Trophoblast cell (in vitro differentiated cells and primary cell): Measurements from ENCODE around the gene BCL6B.
"Not testable (repeated sequence)": the region's sequence is repeated elsewhere in the genome, so short reads cannot be mapped to it uniquely, and the experiment has no call there.

ENCODE experiments used
- DNase-seq, 2 donors: peaks; one replicate each; pipeline ENCODE4 v3.0.0-alpha.2; 2016
- H2AFZ ChIP-seq: 2 replicates; pipeline ENCODE4 v1.6.1; 2013; ENCODE audit warnings: low read length, moderate library complexity, mild to moderate bottlenecking; ENCODE audit not compliant: insufficient read depth, poor library complexity
- H2AK5ac ChIP-seq: 2 replicates; pipeline ENCODE4 v1.6.1; 2013; ENCODE audit warnings: mild to moderate bottlenecking, low read length
- H2BK120ac ChIP-seq: 2 replicates; pipeline ENCODE4 v1.6.1; 2013; ENCODE audit warnings: low read length, mild to moderate bottlenecking, moderate library complexity; ENCODE audit not compliant: insufficient read depth, poor library complexity
- H2BK12ac ChIP-seq: 2 replicates; pipeline ENCODE4 v1.6.1; 2013; ENCODE audit warnings: mild to moderate bottlenecking, low read length, moderate library complexity
- H2BK5ac ChIP-seq: 2 replicates; pipeline ENCODE4 v1.6.1; 2013; ENCODE audit warnings: low read length, low read depth, moderate library complexity, mild to moderate bottlenecking; ENCODE audit not compliant: poor library complexity
- H3K14ac ChIP-seq: 2 replicates; pipeline ENCODE4 v1.6.1; 2013; ENCODE audit warnings: mild to moderate bottlenecking, low read length
- H3K18ac ChIP-seq: 2 replicates; pipeline ENCODE4 v1.6.1; 2013; ENCODE audit warnings: mild to moderate bottlenecking, low read length
- H3K23ac ChIP-seq: 2 replicates; pipeline ENCODE4 v1.6.1; 2013; ENCODE audit warnings: low read length
- H3K27ac ChIP-seq: 2 replicates; pipeline ENCODE4 v1.5.1; 2013; ENCODE audit warnings: low read depth, mild to moderate bottlenecking, inconsistent platforms, low read length, moderate library complexity
- H3K27me3 ChIP-seq: 2 replicates; pipeline ENCODE4 v1.6.1; 2013; ENCODE audit warnings: inconsistent platforms, mild to moderate bottlenecking, low read length, moderate library complexity; ENCODE audit not compliant: insufficient read depth
- H3K36me3 ChIP-seq, 2 experiments: 1 replicate in 1 of 2; 2 replicates in 1 of 2; pipeline ENCODE4 v1.6.1; 2013; ENCODE audit warnings: low read length in 2 of 2, mild to moderate bottlenecking in 2 of 2, moderate library complexity in 1 of 2; ENCODE audit not compliant: insufficient read depth in 2 of 2, control insufficient read depth in 1 of 2
- H3K4ac ChIP-seq: 2 replicates; pipeline ENCODE4 v1.6.1; 2013; ENCODE audit warnings: low read depth, mild to moderate bottlenecking, low read length, moderate library complexity
- H3K4me1 ChIP-seq, 2 experiments: 1 replicate in 1 of 2; 2 replicates in 1 of 2; pipeline ENCODE4 v1.6.1; 2013; ENCODE audit warnings: low read length in 2 of 2, mild to moderate bottlenecking in 2 of 2, moderate library complexity in 1 of 2; ENCODE audit not compliant: insufficient read depth in 2 of 2, control insufficient read depth in 1 of 2
- H3K4me2 ChIP-seq: 2 replicates; pipeline ENCODE4 v1.6.1; 2013; ENCODE audit warnings: inconsistent platforms, mild to moderate bottlenecking, low read length, moderate library complexity
- H3K4me3 ChIP-seq: 2 replicates; pipeline ENCODE4 v1.5.1; 2013; ENCODE audit warnings: mild to moderate bottlenecking, low read depth, low read length, inconsistent platforms
- H3K79me1 ChIP-seq: one replicate; pipeline ENCODE4 v1.6.1; 2013; ENCODE audit warnings: low read length
- H3K79me2 ChIP-seq: 2 replicates; pipeline ENCODE4 v1.6.1; 2013; ENCODE audit warnings: low read length, mild to moderate bottlenecking; ENCODE audit not compliant: control insufficient read depth, insufficient read depth, poor library complexity
- H3K9ac ChIP-seq: 2 replicates; pipeline ENCODE4 v1.6.1; 2013; ENCODE audit warnings: mild to moderate bottlenecking, low read length
- H3K9me3 ChIP-seq: 2 replicates; pipeline ENCODE4 v1.6.1; 2013; ENCODE audit warnings: low read depth, mild to moderate bottlenecking, control low read depth, inconsistent platforms, low read length; ENCODE audit not compliant: insufficient read depth
- H4K12ac ChIP-seq: 2 replicates; pipeline ENCODE4 v1.6.1; 2013; ENCODE audit warnings: low read depth, mild to moderate bottlenecking, low read length, moderate library complexity
- H4K8ac ChIP-seq: 2 replicates; pipeline ENCODE4 v1.6.1; 2013; ENCODE audit warnings: low read depth, mild to moderate bottlenecking, low read length, moderate library complexity
- H4K91ac ChIP-seq: one replicate; pipeline ENCODE4 v1.6.1; 2013; ENCODE audit warnings: low read depth, mild to moderate bottlenecking, low read length, moderate library complexity
- WGBS: extraction: QIAGEN DNeasy Blood & Tissue Kit; methylation state at CpG from one replicate; pipeline ENCODE4 v1.1.7; 2013; ENCODE audit warnings: missing lambda C conversion rate; ENCODE audit not compliant: insufficient read length, insufficient coverage; ENCODE audit errors: extremely low coverage; 5-methylcytosine and 5-hydroxymethylcytosine counted together

Gene BCL6B

GRCh38 chr17:7050583-7050982 lies 27.7 kb downstream of the BCL6B start:
- not testable (repeated sequence) for H3K4me1 ChIP-seq, H3K9ac ChIP-seq, H3K79me2 ChIP-seq, H2BK120ac ChIP-seq, H3K14ac ChIP-seq, H4K12ac ChIP-seq, H4K91ac ChIP-seq, DNase-seq, H2AFZ ChIP-seq, H3K79me1 ChIP-seq, H3K27ac ChIP-seq, H3K27me3 ChIP-seq, H3K18ac ChIP-seq, H3K4ac ChIP-seq, H3K9me3 ChIP-seq, H3K4me2 ChIP-seq, H4K8ac ChIP-seq, H3K36me3 ChIP-seq, H2BK5ac ChIP-seq, H3K23ac ChIP-seq, H2BK12ac ChIP-seq, H2AK5ac ChIP-seq, H3K4me3 ChIP-seq
- no CpG with 5 or more reads among the region's 9 CpGs for WGBS

DNA sequence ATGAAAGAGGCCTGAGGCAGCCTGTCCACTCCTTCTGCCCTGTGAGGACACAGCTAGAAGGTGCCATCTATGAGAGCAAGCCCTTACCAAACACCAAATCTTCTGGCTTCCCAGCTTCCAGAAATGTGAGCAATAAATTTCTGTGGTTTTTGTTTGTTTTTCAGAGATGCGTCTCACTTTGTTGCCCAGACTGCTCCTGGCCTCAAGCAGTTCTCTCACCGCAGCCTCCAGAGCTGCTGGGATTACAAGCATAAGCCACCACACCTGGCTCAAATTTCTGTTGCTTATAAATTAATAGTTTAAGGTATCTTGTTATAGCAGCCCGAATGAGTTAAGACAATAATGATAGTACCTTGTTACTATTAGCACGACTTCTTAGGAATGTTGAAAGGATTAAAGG lies 33.5 kb downstream of the BCL6B start:
- no peak overlapping the region for H3K23ac ChIP-seq
- DNase-seq = no peak
- no peak overlapping the region for H3K27ac ChIP-seq
- H2BK12ac ChIP-seq = no peak overlapping the region
- no peaks in the 10 kb centered on the region for H3K79me2 ChIP-seq
- H3K4me2 ChIP-seq = no peak overlapping the region
- no peak overlapping the region for H2AK5ac ChIP-seq
- no peak overlapping the region for H3K18ac ChIP-seq
- H3K79me1 ChIP-seq = no peaks in the 10 kb centered on the region
- H3K4me3 ChIP-seq = no peak overlapping the region
- H2AFZ ChIP-seq = no peak overlapping the region
- no peak overlapping the region for H2BK5ac ChIP-seq
- H3K36me3 ChIP-seq = no peaks in the 10 kb centered on the region
- no peak overlapping the region for H4K91ac ChIP-seq
- H3K14ac ChIP-seq = no peak overlapping the region
- H3K4me1 ChIP-seq = no peaks in the 10 kb centered on the region
- no peak overlapping the region for H4K8ac ChIP-seq
- no peak overlapping the region for H2BK120ac ChIP-seq
- H3K27me3 ChIP-seq = no peaks in the 10 kb centered on the region
- H4K12ac ChIP-seq = no peak overlapping the region
- no CpG with 5 or more reads among the region's 4 CpGs for WGBS
- no peaks in the 10 kb centered on the region for H3K9me3 ChIP-seq
- no peak overlapping the region for H3K4ac ChIP-seq
- no peak overlapping the region for H3K9ac ChIP-seq

DNA sequence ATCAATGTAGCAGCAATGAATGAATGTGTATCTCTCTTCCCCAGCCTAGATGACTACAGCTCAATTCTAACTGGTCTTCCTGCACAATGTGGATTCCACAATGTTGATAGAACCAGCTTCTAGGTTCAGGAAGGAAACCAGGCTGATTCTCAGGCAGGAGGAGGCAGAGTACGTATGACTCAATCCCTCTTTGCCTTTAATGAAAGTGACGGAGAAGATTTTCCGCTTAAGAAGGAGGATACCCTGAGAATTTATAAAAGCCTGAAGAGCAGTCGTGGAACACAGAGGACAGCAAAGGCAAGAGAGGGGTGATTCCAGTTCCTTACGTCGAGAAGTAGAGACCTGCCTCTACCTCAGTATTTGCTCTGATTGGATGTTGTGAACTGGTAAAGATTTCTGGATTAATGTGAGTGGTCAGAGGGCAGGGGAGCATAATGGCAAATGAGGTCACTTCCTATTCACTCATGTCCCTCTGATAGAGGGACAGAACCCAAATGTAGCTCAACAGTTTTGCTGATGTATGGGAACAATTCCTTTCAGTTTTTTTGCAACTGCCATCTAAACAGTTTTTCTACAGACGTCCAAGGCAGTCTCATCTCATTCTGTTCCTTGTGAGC lies 36.1 kb downstream of the BCL6B start:
- no CpG with 5 or more reads among the region's 7 CpGs for WGBS
- Histone ChIP-seq H3K14ac (no peak overlapping the region), H3K4me3 (no peak overlapping the region), H3K18ac (no peak overlapping the region), H3K79me2 (no peaks in the 10 kb centered on the region), H3K23ac (no peak overlapping the region), H2BK120ac (no peak overlapping the region), H2BK5ac (no peak overlapping the region), H2AFZ (no peak overlapping the region), H3K9ac (no peak overlapping the region), H3K79me1 (no peaks in the 10 kb centered on the region), H3K4me1 (no peaks in the 10 kb centered on the region), H4K91ac (no peak overlapping the region), H3K27ac (no peak overlapping the region), H2BK12ac (no peak overlapping the region), H3K27me3 (no peaks in the 10 kb centered on the region), H3K4ac (no peak overlapping the region), H4K8ac (no peak overlapping the region), H3K36me3 (no peaks in the 10 kb centered on the region), H2AK5ac (no peak overlapping the region), H4K12ac (no peak overlapping the region), H3K4me2 (no peak overlapping the region), H3K9me3 (no peaks in the 10 kb centered on the region)
- no peak for DNase-seq

DNA sequence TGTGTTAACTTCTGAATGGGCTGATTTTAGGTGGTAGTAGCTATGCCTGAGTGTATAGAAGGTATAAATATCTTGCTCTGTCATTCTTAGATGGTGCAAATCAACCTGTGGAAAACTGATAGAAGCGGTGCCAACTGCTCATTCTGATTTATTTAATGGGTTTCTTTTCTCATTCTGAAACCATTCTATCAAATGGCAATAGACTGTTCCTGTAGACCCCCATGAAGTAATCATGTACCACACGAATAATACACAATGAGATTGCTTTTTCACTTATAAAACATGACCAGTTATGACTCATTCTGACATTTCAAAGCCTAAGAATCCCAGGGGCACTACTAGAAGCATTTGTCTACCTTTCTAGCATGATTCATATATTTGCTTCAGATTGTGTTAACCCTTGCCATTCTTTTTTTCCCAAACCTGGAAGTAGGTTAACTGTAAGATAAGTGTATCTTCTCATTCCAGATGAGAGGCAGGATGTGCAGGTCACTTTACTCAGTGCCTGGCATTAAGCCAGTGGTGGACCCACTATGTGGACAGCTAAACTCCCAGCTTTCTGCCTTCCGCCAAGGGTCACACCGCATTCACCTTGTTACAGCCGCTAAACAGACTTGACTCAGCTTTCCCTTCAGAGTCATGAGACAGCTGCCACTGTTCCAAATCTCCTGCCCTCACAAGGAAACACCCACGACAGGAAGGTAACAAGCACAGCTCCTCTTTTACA lies 37.5 kb downstream of the BCL6B start:
- no peak overlapping the region for H3K4me2 ChIP-seq
- H3K36me3 ChIP-seq = no peaks in the 10 kb centered on the region

More for the DNA sequence above, 37.5 kb downstream of the BCL6B start:
- no peak overlapping the region for H3K23ac ChIP-seq
- H4K12ac ChIP-seq = no peak overlapping the region
- no peak overlapping the region for H2BK5ac ChIP-seq
- H3K4ac ChIP-seq = no peak overlapping the region
- H3K14ac ChIP-seq = no peak overlapping the region
- no peak overlapping the region for H2BK12ac ChIP-seq
- no peak overlapping the region for H3K27ac ChIP-seq
- no peaks in the 10 kb centered on the region for H3K27me3 ChIP-seq
- no peak for DNase-seq
- H2BK120ac ChIP-seq = no peak overlapping the region
- no peaks in the 10 kb centered on the region for H3K79me2 ChIP-seq
- H3K4me3 ChIP-seq = no peak overlapping the region
- no peak overlapping the region for H4K91ac ChIP-seq
- H3K9ac ChIP-seq = no peak overlapping the region
- no peak overlapping the region for H3K18ac ChIP-seq
- no CpG with 5 or more reads among the region's 6 CpGs for WGBS
- no peak overlapping the region for H2AFZ ChIP-seq
- H2AK5ac ChIP-seq = no peak overlapping the region
- H3K79me1 ChIP-seq = no peaks in the 10 kb centered on the region
- H3K4me1 ChIP-seq = no peaks in the 10 kb centered on the region
- no peaks in the 10 kb centered on the region for H3K9me3 ChIP-seq
- no peak overlapping the region for H4K8ac ChIP-seq
